ENCODE data around the gene POLR2F.

The POLR2F gene

DNA sequence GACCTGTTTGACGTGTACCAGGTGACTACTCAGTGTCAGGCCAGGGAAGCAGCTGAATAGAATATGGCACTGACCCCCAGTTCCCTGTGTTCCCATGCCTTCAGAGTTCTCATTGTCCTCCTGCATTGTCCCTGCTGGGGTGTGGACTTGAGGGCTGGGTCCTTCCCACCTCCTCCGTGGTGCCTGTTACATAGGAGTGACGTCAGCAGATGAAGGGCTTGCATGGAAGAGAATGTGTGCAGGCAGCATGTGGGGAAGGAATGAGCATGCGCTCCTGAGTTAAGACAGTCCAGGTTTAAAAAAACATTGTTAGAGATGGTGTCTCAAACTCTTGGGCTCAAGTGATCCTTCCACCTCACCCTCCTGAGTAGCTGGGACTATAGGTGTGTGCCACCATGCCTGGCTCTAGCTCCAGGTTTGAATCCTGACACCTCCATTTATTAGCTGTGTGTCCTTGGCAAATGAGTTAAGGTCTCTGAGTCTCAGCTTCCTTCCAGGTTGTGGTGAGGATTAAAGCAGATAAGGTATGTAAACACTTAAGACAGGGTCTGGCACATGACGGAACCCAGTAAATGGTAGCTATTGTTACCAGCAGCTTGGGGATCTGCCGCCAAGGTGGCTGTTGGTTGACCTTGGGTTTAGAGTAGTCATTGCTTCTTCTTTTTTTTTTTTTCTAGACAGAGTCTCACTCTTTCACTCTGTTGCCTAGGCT, 38.4 kb downstream of the POLR2F start:
- no peak overlapping the region for H3K4me3 ChIP-seq (ENCODE audit: low read length)
- TF ChIP-seq ZNF274 (IDR thresholded peaks at IDR 0.05; ENCODE audit: low read depth, low read length): no peak

DNA sequence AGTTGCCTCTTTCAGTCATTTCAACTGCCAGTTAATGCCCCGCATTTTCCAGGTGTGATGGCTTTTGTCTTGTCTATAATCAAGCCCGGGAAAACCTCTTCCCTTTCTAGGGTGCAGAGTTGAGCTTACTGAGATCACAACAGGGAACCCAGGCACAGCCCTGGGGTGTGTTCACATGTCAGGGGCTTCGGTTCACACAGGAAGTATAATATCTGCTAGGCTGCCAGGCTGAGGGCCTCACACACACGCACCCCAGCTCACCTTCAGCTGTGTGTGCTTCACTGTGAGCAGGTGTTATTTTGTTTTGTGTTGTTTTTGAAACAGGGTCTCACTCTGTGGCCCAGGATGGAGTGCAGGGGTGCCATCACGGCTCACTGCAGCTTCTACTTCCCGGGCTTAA, 40.5 kb downstream of the POLR2F start:
- H3K4me3 ChIP-seq (ENCODE audit: low read length): no peak overlapping the region
- no peak for TF ChIP-seq ZNF274 (IDR thresholded peaks at IDR 0.05; ENCODE audit: low read depth, low read length)

DNA sequence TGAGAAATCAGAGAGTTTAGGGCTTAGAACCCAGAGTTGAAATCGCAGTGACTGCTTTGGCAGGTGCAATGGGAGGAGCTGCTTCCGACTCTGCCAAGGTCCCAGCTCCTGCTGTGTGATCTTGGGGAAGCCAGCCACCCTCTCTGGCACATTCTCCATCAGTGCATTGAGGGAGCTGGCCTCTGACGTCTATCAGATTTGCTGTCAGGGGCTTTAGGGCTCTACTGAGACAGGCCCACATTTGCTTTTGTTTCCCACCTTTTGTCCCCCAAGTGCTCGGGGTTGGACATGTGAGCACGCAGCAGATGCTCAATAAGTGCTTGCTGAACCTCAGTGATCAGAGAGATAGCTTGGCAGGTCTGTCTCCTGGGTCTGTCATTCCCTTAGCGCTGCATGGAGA, 41.5 kb downstream of the POLR2F start:
- no peak overlapping the region for H3K4me3 ChIP-seq (ENCODE audit: low read length)

DNA sequence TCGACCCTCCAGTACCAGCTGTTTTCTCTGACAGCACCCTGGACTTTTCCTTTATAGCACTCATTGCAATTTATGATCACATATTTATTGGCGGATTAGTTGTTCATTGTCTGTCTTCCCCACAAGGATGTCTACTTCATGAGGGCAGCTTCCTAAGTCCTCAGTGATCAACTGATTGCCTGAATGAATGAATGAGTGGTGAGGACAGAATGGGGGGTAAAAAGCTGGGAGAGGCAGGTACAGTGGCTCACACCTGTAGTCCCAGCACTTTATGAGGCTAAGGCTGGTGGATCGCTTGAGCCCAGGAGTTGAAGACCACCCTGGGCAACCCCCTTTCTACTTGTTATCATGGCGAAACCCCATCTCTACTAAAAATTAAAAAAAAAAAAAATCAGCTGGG, 42.0 kb downstream of the POLR2F start:
- no peak for TF ChIP-seq ZNF274 (IDR thresholded peaks at IDR 0.05; ENCODE audit: low read depth, low read length)
- no peak overlapping the region for H3K4me3 ChIP-seq (ENCODE audit: low read length)

More for the DNA sequence above, 41.5 kb downstream of the POLR2F start:
- TF ChIP-seq ZNF274 (IDR thresholded peaks at IDR 0.05; ENCODE audit: low read depth, low read length): no peak

DNA sequence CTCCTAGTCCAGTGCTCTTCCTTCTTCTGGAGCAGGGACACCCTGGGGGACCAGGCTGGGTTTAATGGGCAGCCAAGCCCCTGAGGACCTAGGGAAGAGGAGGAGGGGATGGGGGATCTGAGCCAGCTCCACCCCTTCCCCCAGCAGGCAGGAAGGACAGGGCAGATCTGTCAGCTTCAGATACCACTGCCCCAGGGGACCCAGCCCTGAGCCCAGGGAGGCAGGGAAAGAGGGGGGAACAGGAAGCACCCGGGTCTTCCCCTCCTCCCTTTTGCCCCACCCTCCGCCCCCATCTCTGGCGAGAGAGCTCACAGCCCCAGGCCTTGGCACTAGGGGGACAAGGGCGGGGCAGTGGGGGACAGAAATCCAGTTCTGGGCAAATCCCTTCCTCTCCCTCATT, 42.6 kb downstream of the POLR2F start:
- H3K4me3 ChIP-seq (ENCODE audit: low read length): no peak overlapping the region

DNA sequence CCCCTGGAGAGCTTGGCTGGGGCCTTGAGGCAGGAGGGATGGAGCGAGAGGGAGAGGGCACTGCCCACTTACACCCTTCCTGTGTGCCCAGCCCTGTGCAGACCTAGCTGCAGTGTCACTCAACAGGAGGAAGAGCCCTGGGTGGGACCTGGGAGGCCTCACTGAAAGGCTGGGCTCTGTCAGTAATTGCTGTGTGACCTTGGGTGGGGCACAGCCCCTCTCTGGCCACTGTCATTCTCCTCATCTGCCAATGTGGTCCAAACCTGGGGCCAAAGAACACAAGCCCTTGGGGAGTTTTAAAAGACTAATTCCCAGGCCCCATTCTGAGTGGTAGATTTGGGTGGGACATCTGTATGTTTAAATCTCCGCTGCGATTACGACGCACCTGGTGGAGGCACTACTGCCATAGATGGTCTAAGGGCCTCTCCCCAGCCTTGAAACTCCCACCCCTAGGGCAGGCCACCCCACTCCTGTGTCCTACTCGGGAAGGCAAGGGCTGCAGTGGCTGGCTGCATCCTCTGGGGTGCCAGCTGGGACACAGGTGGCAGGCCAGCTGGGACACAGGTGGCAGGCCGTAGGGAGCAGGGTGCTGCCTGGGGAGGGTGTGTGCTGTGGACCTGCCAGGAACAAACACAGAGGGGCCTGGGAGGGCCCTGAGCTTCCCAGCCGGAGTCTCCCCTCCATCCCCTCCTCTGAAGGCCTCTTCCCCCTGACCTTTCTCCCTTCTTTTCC, 43.2 kb downstream of the POLR2F start:
- TF ChIP-seq ZNF274 (IDR thresholded peaks at IDR 0.05; ENCODE audit: low read depth, low read length): no peak

More for the DNA sequence above, 42.6 kb downstream of the POLR2F start:
- no peak for TF ChIP-seq ZNF274 (IDR thresholded peaks at IDR 0.05; ENCODE audit: low read depth, low read length)

DNA sequence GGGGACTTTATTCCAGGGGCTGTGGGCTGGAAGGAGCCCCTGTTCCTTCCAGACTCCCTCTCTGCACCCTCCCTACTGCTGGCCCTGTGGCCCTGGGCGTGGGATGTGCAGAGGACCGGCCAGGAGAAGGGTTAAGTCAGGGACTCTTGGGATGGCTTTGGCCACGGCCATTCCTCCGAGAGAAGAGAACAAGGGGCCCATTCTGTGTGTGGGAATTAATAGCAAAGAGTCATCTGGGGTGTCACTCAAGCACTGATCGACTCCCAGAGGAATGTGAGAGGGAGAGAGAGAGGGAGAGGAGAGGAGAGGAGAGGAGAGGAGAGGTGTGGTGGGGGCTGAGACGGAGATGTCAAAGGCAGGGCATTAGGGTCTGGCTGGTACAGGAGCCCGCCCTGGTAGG, 45.0 kb downstream of the POLR2F start:
- TF ChIP-seq ZNF274 (IDR thresholded peaks at IDR 0.05; ENCODE audit: low read depth, low read length): no peak
- no peak overlapping the region for H3K4me3 ChIP-seq (ENCODE audit: low read length)

More for the DNA sequence above, 43.2 kb downstream of the POLR2F start:
- H3K4me3 ChIP-seq (ENCODE audit: low read length): no peak overlapping the region

DNA sequence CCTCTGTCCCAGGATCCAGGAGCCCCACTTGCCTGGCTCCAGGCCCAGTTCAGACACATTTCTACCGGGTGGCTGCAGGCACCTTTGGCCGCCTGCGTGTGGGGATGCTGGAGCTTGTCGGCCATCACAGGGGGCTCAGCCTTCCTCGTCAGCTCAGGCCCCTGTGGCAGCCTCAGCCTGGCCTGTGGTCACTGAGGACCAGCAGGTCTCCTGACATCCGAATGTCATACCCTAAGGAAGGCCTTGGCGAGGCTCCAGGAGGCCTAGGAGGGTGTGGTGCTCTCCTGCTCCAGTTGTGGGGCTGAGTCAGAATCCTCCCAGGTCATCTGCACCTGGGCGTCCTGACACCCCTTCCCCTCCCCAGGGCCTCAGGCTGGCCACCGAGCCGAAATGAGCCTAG, 45.7 kb downstream of the POLR2F start:
- H3K4me3 ChIP-seq (ENCODE audit: low read length): no peak overlapping the region
- no peak for TF ChIP-seq ZNF274 (IDR thresholded peaks at IDR 0.05; ENCODE audit: low read depth, low read length)

DNA sequence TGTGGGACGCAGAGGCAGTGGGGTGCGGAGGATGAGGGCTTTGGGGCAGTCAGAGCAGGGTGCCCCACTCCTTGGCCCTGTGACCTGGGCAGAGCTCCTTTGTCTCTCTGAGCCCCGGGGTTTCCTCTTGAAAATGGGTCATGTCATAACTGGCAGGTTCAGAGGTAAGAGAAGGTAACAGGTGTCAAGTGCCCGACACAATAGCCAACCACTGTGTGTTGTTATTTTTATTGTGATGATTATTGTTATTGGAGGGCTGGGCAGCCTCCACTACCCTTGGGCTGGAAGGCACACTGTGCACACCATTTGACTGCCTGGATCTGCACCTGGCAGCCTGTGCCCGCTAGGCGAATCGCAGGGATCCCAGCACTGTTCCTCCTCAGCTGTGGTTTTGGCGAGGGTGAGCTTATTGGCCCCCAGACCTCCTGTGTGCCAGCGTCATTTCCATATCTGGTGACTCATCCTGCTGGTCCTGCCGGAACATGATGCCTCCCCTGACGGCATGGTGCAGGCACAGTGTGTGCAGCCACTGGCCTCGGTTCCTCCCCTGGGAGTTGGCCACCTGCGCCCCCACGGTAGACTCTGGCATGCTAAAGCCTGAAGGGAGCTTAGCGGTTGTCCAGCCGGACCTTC, 46.3 kb downstream of the POLR2F start:
- no peak overlapping the region for H3K4me3 ChIP-seq (ENCODE audit: low read length)
- TF ChIP-seq ZNF274 (IDR thresholded peaks at IDR 0.05; ENCODE audit: low read depth, low read length): no peak

DNA sequence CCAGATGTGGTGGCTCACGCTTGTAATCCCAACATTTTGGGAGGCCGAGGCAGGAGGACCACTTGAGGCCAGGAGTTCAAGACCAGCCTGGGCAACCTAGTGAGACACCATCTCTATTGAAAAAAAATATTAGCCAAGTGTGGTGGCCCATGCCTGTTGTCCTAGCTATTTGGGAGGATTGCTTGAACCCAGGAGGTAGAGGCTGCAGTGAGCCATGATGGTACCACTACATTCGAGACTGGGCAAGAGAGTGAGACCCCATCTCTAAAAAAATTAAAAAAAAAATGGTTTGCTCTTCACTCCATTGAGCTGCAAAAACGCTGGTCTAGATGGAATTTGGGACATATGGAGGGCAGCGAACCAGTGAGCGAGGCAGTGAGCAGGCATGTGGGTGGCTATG, 52.4 kb downstream of the POLR2F start:
- H3K4me3 ChIP-seq (ENCODE audit: low read length): no peak overlapping the region
- no peak for TF ChIP-seq ZNF274 (IDR thresholded peaks at IDR 0.05; ENCODE audit: low read depth, low read length)

DNA sequence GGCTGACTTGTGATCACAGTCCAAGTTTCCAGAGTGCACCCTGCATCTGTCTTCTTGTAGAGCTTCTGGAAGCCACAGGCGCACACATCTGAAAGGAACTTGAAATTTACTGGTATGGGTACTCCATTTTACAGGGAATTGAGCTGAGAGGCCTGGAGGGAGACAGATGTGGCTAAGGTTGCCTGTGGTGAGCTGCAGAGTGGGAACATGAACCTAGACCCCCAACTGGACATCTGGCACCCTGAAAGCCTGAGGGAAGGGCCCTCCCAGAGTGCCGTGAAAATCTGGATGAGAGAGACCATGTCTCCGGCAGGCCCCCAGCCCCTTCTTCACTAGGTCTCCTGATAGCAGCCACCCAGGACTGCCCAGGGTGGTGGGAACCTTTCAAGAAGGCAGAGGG, 53.4 kb downstream of the POLR2F start:
- no peak for TF ChIP-seq ZNF274 (IDR thresholded peaks at IDR 0.05; ENCODE audit: low read depth, low read length)
- no peak overlapping the region for H3K4me3 ChIP-seq (ENCODE audit: low read length)

DNA sequence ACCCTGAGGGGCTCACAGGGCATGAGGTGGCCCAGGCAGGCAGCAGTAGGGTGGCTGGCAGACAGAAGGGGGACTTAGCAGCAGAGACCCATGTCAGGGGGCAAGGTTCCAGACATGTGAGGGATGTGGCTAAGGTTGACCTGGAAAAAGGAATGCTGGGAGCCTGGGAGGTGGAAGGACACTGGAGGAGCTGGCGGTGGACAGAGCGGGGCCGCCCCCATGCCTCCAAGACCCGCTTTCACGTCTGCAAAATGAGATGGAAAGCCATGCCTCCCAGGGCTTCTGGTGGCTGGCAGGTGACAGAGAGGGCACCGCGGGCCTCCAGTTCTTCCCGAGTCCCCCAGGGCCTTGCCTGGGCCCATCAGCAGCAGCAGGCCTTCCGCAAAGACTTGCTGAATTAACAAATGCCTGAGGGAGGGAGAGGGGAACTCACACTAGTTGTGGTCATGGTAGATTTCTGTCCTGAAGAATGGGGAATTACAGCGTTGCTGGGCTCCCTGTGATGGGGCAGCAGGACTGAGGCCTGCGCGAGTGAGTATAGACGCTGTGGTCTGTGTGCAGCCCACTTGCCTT, 53.9 kb downstream of the POLR2F start:
- no peak overlapping the region for H3K4me3 ChIP-seq (ENCODE audit: low read length)
- no peak for TF ChIP-seq ZNF274 (IDR thresholded peaks at IDR 0.05; ENCODE audit: low read depth, low read length)

DNA sequence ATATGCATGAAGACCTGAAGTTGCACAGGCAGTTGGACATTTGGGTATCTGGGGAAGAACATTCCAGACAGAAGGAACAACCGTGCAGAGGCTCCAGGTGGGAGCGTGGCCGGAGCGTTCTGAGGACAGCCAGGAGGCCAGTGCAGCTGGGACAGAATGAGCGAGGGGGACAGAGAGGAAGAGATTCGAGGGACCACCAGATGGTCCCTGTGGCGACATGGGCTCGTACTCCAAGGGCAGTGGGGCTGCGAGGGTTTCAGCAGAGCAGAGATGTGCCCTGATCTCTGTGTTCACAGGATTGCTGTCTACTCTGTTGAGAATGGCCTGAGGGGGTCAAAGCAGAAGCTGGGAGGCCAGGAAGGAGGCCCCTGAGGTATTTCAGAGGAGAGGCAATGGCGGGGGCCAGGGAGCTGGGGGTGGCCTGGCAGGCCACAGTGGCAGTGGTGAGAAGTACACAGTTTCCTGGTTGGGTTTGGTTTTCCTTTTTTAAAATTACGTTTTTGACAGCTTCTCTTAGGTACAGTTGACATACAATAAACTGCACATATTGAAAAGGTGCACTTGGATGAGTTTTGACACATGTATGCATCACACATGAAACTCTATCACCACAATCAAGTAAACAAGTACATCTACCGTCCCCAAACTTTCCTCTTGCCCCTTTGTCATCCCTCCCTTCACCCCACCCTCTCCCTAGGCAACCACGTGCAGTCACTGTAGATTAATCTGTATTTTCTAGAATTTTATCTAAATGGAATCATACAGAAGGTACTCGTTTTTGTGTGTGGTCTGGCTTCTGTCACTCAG, 55.7 kb downstream of the POLR2F start:
- TF ChIP-seq ZNF274 (IDR thresholded peaks at IDR 0.05; ENCODE audit: low read depth, low read length): no peak
- no peak overlapping the region for H3K4me3 ChIP-seq (ENCODE audit: low read length)

DNA sequence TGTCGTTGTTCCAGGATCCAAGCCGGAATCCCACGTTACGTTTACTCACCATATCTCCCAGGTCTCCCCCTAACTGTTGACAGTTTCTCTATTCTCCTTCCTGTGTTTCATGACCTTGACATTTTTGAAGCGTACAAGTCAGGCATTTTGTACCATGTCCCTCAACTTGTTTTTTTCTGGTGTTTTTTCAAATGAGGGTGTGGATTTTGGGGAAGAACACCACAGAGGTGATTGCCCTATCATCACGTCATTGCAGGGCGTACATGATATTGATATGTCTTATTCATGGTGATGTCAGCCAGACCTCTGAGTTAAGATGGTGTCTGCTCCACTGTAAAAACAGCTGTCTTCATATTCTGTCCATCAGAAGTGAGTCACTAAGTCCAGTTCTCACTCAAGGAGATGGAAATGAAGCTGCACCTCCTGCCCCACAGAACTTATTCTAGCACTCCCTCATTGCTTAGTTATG, 59.1 kb downstream of the POLR2F start:
- no peak overlapping the region for H3K4me3 ChIP-seq (ENCODE audit: low read length)
- TF ChIP-seq ZNF274 (IDR thresholded peaks at IDR 0.05; ENCODE audit: low read depth, low read length): no peak

Measured in GM08714 (cell line).